HG03571 (cell line): ENCODE results near the gene ASCC3.
"Not testable (repeated sequence)": the region's sequence is repeated elsewhere in the genome, so short reads cannot be mapped to it uniquely, and the experiment has no call there.

Experiments used
- ATAC-seq: cut with Tn5 transposase; IDR thresholded peaks from one replicate; pipeline ENCODE4 v1.9.1; 2021; ENCODE audit not compliant: unreplicated experiment

ASCC3 gene

DNA sequence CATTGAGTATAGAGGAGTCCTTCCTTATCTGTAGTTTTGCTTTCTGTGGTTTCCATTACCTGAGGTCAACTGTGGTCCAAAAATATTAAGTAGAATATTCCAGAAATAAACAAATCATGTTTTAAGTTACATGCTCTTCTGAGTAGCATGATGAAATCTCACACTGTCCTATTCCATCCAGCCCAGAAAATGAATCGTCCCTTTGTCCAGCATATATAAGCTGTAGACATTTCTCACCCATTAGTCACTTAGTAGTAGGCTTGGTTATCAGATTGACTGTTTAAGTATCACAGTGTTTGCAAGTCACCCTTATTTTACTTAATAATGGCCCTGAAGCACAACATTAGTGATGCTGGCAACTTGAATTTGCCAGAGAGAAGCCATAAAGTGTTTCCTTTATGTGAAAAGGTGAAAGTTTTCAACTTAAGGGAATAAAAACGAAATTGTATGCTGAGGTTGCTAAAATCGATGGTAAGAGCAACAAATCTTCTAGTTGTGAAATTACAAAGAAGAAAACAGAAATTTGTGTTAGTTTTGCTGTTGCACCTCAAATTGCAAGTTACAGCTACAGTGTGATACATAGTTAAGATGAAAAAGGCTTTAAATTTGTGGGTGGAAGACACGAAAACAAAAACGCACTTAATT, 217.8 kb downstream of the ASCC3 start:
- ATAC-seq, result no peak

DNA sequence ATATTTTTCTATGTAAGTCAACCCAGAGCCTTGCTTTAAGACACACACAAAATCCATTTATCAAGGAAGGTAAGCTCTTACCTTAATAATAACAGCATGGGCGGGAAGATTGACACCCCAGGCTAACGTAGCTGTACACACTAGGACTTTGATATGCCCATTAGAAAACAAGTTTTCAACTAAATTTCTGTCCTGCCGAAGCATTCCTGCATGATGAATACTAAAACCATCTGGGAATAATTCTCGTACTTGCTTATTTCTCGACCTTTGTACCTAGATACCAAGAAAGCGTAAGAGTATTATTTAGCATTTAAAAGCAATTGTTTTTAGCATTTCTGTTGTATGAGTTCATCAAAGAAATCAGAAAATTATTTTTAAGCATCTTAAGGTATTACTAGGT, 218.9 kb downstream of the ASCC3 start:
- ATAC-seq, result no peak

DNA sequence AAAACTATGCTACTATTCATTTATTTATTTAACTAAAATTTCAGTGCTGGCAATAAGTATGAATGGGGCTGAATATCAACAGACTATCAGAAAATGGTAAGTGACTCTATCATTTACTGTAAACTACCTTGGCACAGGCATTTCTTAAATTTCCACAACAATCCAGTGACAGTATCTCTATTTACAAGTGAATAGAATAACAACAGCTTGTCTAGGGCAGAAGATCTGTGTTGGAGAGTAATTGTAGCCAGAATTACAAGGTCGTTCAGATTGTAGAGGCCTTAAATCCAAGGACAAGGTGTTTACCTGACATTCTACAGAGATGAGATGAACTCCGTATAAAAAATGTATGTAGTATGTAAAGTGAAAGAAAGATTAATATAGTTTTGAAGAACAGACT, 222.6 kb downstream of the ASCC3 start:
- ATAC-seq, result no peak

DNA sequence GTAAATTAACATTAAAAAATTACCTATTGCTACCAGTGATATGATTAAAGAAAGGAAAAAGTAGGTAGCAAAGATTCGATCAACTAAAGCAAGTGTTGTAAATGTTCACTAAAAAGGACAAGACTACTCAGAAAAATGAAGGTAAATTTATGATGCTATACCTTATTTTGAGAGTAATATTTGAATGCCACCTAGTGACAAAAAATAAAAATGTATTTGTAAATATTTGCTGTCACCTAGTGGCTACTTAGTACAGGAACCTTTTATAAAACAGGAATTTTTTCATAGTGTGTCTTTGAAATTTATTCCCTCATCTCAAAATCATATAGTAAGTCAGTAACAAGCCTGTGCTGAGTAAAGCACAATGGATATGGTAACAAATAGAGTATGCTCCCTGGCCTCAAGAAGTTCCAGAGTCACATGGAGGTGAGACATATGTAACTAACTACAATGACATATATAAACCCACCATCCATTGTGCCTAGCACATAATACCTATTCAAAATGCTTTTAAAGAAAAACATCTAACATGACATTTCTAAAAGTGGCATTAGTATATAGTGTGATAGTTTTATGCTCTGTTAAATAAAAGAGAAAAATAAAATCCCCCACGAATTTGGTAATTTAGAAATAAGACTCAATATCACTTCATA, 223.3 kb downstream of the ASCC3 start:
- ATAC-seq, result peak; percentile 57

DNA sequence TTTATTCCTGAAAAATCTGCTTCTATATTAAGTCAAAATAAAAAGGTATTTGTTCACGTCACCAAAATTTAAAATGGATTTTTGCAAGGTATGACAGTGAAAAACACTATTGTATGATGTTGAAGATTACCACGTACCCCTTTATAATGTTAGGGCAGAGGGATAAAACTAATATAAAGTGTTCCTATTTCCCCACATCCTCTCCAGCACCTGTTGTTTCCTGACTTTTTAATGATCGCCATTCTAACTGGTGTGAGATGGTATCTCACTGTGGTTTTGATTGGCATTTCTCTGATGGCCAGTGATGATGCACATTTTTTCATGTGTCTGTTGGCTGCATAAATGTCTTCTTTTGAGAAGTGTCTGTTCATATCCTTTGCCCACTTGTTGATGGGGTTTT, 240.0 kb downstream of the ASCC3 start:
- not testable (repeated sequence) for ATAC-seq

DNA sequence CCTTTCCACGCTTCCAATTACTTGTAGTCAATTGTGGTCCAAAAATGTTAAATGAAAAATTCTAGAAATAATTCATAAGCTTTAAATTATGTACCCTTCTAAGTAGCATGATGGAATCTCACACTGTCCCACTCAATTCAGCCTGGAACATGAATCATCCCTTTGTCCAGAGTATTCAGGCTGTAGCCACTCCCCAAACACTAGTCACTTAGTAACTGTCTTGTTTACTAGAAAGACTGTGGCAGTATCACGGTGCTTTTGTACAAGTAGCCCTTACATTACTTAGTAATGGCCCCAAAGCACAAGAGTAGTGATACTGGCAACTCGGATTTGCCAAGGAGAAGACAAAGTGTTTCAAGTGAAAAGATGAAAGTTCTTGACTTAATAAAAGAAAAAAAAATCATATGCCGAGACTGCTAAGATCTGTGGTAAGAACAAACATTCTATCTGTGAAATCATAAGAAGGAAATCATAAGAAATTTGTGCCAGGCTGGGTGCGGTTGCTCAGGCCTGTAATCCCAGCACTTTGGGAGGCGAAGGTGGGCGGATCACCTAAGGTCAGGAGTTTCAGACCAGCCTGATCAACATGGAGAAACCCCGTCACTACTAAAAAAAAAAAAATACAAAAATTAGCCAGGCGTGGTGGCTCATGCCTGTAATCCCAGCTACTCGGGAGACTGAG, 247.9 kb downstream of the ASCC3 start:
- no peak for ATAC-seq

DNA sequence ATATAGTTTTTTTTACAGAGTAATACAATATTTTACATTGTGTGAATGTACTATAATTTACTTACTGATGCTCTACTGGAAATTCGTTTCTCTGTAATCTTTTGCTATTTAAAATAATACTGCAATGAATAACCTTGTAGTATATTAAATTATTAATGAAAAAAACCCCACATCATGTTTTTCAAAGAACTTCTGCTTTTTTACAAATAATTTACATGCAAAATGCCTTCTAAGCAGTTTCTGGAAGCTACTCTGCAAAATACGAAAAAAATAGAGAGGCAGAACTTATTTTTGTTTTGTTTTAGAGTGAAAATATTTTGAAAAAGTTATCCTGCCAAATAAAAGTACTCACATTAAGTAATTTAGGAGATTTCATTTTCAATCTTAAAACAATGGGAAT, 250.6 kb downstream of the ASCC3 start:
- ATAC-seq, result no peak

DNA sequence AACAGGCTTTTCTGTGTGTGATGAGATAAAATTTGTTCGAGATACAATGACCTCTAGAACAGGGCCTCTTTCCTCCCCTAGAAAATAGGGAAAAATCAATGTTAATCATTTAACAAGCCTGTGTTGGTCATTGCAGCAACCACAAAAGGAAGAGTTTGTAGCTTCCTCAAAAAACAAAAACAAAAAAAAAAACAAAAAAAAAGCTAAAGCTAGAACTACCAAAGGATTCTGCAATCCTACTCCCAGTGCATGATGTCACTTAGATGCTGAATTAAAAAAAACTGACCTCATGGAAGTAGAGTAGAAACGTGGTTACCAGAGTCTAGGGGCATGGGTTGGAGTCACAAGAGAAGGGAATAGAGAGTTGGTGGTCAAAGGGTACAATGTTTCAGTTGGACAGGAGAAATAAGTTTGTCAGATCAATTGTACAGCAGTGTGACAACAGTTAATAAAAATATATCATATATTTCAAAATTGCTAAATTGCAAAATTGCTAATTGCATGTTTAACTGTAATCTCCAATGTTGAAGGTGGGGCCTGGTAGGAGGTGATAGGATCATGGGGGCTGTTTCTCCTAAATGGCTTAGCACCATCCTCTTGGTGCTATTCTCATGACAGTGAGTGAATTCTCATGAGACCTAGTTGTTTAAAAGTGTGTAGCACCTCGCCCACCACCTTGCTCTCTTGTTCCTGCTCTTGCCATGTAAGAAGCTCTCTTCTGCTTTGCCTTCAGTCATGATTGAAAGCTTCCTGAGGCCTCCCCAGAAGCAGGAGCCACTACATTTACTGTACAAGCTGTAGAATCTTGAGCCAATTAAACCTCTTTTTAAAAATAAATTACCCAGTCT, 253.0 kb downstream of the ASCC3 start:
- ATAC-seq, result no peak

DNA sequence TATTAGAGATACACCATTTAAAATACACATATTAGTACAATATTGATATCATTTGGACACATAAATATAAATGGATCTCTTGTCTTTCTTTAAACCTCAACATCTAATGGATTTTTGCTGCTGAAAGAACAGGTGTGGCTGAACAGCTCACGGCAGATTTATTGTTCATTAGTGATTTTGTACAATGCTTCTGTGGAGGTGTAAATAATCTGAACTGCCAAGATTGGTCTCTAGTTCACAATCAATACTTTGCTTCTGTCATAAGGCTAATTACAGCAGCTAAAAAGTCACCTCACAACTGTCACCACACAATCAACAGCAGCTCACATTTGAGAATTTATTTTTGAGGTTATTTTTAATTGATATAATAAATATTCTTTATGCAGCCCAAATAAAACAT, 254.4 kb downstream of the ASCC3 start:
- no peak for ATAC-seq

DNA sequence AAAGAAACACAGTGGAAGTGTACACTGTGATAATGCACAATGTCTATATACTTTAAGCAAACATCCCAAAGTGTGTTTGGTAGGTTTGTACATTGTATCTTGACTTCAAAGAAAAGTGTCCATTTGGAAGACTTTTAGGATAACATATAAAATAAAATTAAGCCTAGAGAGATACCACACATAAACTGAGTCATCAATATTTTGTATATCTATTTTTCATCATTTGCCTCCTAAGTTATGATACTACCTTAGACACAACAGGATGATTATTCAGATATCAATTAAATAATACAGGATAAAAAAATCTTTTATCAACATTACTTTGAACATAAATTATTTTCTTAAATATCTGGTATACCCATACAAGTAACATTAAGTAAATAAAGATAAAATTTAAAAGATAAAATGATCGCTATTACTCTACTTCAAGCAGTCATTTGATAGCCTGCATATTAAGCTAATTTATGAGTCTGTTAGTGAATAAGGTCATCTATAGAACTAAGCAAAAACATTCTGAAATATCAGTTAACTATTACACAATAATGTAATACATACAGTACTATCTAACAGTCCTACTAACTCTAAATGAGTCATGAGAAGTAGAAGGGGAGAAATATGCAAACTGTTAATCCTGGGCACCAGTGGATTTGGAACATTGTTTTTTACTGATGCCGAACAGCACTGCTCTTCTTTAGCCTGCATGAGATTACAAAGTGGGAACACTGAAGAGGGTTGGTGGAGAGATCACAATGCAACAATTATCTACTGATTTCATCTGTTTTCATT, 258.0 kb downstream of the ASCC3 start:
- ATAC-seq, result no peak

DNA sequence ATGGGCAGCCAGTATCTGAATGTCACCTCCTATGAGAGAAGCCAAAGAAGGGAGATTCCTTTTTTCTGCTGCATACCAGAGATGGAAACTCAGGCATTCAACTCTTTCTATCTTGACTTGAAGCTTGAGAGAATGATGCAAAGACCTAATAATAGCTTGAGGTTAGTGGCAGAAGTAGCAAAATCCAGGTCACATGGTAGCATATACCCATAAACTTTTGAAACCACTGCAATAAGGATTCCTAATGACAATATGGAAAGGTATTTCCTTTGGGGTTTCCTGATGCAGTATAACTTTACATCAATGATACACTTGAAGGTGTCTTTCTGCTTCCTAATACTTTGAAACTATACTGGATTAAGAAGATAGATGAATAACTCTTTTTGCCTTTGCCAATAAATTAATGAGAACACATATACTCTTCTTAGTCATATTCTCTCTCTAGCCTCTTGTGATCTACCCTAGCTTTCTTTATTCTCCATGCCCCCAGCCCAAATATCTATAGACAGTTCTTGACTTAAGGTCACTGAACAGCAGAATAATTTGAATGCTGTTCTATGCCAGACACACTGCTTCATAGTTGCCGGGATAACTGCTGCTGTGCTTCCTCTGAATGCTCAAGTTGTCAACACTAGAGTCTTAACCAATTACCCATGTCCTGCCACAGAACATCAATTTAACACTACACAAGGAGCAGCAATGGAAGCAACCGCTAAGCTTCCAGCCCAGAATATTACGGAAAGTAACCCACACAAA, 260.9 kb downstream of the ASCC3 start:
- no peak for ATAC-seq

DNA sequence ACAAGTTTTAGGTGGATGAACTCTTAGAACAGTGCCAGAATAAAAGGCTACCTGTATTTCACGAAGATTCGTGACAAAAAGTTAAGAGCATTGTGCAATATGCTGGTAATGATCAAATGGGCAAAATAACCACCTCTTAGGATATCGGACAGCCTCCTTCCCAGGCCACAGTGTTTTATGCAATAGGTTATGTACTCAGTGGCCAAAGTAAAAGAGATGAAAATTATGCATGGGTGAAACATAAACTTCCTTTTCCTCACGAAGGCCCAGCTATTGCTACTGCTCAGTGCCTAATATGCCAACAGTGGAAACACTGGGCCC, 262.8 kb downstream of the ASCC3 start:
- no peak for ATAC-seq

DNA sequence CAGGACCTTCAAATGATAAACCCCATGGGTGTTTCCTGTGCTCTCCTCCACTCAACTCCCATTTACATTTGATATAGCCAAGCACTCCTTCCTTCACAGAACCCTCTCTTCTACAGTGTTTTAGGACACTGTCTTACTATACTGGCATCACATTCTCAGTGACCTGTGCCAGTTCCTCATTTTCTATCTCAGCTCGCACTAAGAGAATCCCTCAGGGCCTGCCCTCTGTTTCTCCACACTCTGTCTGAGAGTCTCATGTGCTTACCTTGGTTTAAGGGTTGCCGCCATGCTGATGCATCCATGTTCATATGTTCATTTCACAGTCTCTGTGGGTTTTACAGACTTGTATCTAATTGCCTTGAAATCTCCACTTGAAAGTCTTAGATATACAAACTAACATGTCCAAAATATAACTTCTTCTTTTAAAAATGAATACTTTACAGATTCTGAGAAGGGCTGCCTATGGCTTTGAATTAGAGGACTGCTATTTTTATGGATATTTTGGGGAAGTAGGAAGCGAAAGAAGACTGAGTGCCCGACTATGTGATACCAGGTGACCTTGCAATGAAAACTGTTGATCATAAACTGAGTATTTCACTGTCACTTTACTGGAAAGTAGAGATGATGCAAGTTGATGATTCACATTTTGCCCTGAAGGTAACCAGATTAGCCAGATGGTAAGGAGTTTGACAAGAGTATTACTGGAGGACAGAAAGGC, 263.3 kb downstream of the ASCC3 start:
- no peak for ATAC-seq

DNA sequence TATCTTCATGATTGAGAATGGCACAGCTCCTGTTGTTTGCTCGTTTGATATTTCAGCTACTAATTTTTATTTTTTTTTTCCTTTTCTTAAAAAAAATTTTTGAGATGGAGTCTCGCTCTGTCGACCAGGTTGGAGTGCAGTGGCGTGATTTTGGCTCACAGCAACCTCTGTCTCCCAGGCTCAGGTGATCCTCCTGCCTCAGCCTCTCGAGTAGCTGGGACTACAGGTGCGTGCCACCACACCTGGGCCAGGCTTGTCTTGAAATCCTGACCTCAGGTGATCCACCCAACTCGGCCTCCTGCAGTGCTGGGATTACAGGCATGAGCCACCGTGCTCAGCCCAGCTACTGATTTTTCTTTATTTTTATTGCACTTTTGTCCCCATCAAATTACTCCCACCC, 266.2 kb downstream of the ASCC3 start:
- ATAC-seq, result no peak

DNA sequence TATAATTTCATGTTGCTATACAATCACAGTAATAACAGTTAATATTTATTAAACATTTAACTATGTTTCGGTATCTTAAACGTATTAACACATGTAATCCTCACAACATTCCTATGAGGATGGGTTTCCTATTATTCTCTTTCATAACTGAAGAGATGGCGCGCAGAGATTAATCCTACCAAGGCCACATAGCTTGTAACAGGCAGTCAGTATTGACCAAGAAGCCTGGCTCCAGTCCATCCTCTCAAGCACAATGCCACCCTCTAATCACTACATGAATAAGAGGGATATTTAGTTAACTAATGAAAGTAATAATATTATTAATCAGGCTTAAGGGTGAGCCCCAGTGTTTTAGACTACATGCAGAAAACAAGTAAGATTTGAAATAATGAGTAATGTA, 266.7 kb downstream of the ASCC3 start:
- ATAC-seq, result no peak

DNA sequence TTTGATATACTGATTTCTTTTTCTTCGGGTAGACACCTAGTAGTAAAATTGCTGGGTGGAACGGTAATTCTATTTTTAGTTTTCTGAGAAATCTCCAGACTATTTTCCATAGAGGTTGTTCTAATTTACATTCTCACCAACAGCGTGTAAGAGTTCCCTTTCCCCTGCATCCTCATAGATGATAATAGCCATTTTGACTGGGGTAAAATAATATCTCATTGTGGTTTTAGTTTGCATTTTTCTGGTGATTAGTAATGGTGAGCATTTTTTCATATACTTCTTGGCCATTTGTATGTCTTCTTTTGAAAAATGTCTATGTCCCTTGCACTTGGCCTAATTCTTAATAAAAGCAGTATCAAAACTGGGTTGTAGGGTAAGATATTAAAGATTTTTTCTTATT, 267.5 kb downstream of the ASCC3 start:
- no peak for ATAC-seq

DNA sequence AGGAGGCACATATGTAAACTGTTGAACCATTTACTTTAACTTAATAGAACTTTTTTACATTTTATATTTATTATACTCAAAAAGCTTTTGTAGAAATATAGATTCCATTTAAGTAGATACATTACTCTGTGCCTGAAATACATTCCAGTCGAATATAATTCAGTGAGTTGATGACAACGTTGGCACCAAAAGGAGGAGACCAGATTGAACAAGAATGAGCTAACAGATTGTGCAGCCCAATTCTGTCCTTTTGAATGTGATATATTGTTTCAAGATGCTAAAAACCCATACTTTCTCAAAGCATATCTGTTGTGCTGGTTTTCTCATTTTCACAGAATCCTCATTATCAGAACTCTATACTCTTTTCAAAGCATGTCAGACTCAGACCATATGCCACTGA, 269.0 kb downstream of the ASCC3 start:
- ATAC-seq, result no peak

DNA sequence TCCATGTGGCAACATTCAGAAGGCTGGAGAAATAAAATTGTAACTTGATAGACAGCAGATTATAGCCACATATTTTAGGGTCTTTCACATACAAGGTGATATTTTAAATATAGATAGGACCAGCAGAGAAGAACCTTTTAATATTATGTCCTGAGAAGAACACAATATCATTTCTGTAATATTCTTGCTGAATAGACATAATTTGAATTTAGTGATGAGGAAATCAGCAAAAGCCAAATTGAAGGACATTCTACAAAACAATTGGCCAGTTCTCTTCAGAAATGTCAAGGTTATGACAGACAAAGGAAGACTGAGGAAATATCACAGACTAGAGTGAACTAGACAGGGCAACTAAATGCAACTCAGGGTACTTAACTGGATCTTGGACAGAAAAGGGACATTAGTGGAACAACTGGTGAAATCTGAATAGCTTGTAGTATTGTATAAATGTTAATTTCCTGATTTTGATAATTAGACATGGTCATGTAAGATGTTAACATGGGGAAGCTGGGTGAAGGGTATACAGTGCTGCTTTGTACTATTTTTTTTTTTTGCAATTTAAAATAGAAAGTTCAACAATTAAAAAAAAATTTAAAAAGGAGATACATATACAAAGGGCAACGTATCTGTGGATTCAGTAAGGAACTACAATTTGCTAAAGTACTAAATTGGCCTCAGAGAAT, 281.9 kb downstream of the ASCC3 start:
- ATAC-seq, result no peak

DNA sequence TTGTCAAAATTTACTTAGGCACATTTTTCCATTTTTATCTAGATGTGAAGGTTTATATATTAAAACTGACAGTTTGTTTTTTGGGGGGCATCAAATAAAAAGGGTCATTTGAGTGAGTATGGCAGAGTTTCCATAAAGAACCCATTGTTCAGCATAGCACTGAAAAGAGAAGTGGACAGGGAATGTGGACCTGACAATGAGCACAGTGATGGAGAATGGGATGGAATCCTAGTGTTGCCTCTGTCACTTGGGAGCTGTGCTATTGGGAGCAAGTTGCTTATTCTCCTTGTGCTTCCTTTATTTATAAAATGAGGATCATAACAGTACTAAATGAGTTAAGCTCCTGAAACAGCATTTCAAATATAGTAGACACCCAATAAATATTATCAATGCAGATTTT, 285.7 kb downstream of the ASCC3 start:
- ATAC-seq, result no peak
